ENCODE data around the gene ZNF239.

The ZNF239 gene

GRCh38 chr10:43574906-43575305 is 490 bp upstream of the ZNF239 start:
- Histone ChIP-seq H3K79me2 (ENCODE audit: insufficient read depth, low read length) (no peaks in the 10 kb centered on the region), H4K20me1 (ENCODE audit: insufficient read depth, low read length) (no peaks in the 10 kb centered on the region), H3K4me1 (ENCODE audit: insufficient read depth, low read length) (peaks cover 6% of the 10 kb centered on the region), H3K9me3 (ENCODE audit: insufficient read depth, low read length, severe bottlenecking) (peaks cover 6% of the 10 kb centered on the region), H3K27me3 (ENCODE audit: insufficient read depth, low read length, poor library complexity) (no peaks in the 10 kb centered on the region), H3K9ac (ENCODE audit: low read depth, low read length) (no peak overlapping the region), H3K4me3 (ENCODE audit: low read depth in 1 of 2, low read length in 2 of 2) (no peak overlapping the region), H3K27ac (ENCODE audit: low read length) (no peak overlapping the region), H3K36me3 (ENCODE audit: insufficient read depth, low read length) (no peaks in the 10 kb centered on the region), H2AFZ (ENCODE audit: low read depth, low read length) (no peak overlapping the region), H3K4me2 (ENCODE audit: insufficient read depth, low read length) (no peak overlapping the region)
- ATAC-seq (ENCODE audit: insufficient read depth, low read depth) (no peak), DNase-seq (no peak)
- TF ChIP-seq EZH2 (IDR thresholded peaks at IDR 0.05; ENCODE audit: borderline replicate concordance, low read depth, low read length, severe bottlenecking): no peak
- TF ChIP-seq, protein P1, sequence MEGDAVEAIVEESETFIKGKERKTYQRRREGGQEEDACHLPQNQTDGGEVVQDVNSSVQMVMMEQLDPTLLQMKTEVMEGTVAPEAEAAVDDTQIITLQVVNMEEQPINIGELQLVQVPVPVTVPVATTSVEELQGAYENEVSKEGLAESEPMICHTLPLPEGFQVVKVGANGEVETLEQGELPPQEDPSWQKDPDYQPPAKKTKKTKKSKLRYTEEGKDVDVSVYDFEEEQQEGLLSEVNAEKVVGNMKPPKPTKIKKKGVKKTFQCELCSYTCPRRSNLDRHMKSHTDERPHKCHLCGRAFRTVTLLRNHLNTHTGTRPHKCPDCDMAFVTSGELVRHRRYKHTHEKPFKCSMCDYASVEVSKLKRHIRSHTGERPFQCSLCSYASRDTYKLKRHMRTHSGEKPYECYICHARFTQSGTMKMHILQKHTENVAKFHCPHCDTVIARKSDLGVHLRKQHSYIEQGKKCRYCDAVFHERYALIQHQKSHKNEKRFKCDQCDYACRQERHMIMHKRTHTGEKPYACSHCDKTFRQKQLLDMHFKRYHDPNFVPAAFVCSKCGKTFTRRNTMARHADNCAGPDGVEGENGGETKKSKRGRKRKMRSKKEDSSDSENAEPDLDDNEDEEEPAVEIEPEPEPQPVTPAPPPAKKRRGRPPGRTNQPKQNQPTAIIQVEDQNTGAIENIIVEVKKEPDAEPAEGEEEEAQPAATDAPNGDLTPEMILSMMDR (IDR thresholded peaks at IDR 0.05; ENCODE audit: borderline replicate concordance, extremely low read depth, low read length, poor library complexity, severe bottlenecking): no peak

DNA sequence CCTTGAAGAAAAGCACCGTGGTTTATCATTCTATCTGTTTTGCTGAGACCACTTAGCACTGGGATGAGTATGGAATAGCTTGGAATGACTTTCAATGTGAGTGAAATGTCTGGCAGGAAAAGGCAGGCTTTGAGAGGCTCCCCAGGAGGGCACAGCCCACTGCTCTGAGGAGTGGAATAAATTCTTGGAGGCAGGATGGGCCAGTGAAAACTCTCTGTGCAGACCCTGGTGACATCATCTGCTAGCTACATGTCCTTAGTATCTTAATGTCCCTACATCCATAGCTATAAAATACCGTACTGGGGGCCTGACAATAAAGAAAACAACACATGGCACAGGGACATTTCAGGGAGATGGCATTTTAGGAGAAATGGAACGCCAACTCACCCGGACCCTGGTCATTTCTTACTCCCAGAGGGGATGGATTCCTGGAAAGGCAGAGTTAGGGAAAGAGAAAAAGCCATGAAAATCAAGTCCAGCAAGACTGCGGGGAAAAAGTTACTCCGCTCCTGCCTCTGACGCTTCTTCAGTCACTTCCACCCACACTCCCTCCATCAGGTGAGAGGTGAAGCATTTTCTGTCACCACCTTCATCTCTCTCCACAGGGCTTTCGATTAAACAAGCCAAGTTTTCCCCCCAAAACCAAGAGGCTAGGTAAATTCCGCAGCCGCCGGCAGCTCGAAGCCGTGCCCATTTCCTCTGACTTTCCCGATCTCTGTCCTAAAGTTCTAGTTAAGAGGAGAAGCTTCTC is 991 bp downstream of the ZNF239 start:
- Histone ChIP-seq H3K36me3 (ENCODE audit: insufficient read depth, low read length) (no peaks in the 10 kb centered on the region), H3K27me3 (ENCODE audit: insufficient read depth, low read length, poor library complexity) (no peaks in the 10 kb centered on the region), H3K9me3 (ENCODE audit: insufficient read depth, low read length, severe bottlenecking) (peaks cover 6% of the 10 kb centered on the region), H3K4me3 (ENCODE audit: low read depth in 1 of 2, low read length in 2 of 2) (no peak overlapping the region), H3K4me2 (ENCODE audit: insufficient read depth, low read length) (no peak overlapping the region), H3K79me2 (ENCODE audit: insufficient read depth, low read length) (no peaks in the 10 kb centered on the region), H3K27ac (ENCODE audit: low read length) (no peak overlapping the region), H3K4me1 (ENCODE audit: insufficient read depth, low read length) (peaks cover 6% of the 10 kb centered on the region), H4K20me1 (ENCODE audit: insufficient read depth, low read length) (no peaks in the 10 kb centered on the region), H3K9ac (ENCODE audit: low read depth, low read length) (no peak overlapping the region), H2AFZ (ENCODE audit: low read depth, low read length) (no peak overlapping the region)
- DNase-seq (no peak), ATAC-seq (ENCODE audit: insufficient read depth, low read depth) (no peak)
- no peak for TF ChIP-seq EZH2 (IDR thresholded peaks at IDR 0.05; ENCODE audit: borderline replicate concordance, low read depth, low read length, severe bottlenecking)
- TF ChIP-seq, protein P1 (IDR thresholded peaks at IDR 0.05; ENCODE audit: borderline replicate concordance, extremely low read depth, low read length, poor library complexity, severe bottlenecking): no peak

- Histone ChIP-seq H2AFZ (ENCODE audit: low read depth, low read length) (no peak overlapping the region), H3K27ac (ENCODE audit: low read length) (no peak overlapping the region), H3K36me3 (ENCODE audit: insufficient read depth, low read length) (no peaks in the 10 kb centered on the region), H3K9ac (ENCODE audit: low read depth, low read length) (no peak overlapping the region), H3K79me2 (ENCODE audit: insufficient read depth, low read length) (no peaks in the 10 kb centered on the region), H4K20me1 (ENCODE audit: insufficient read depth, low read length) (no peaks in the 10 kb centered on the region), H3K27me3 (ENCODE audit: insufficient read depth, low read length, poor library complexity) (no peaks in the 10 kb centered on the region), H3K4me1 (ENCODE audit: insufficient read depth, low read length) (peaks cover 3% of the 10 kb centered on the region), H3K4me2 (ENCODE audit: insufficient read depth, low read length) (no peak overlapping the region), H3K4me3 (ENCODE audit: low read depth in 1 of 2, low read length in 2 of 2) (no peak overlapping the region), H3K9me3 (ENCODE audit: insufficient read depth, low read length, severe bottlenecking) (peaks cover 3% of the 10 kb centered on the region)
- no peak for TF ChIP-seq EZH2 (IDR thresholded peaks at IDR 0.05; ENCODE audit: borderline replicate concordance, low read depth, low read length, severe bottlenecking)
- TF ChIP-seq, protein P1 (IDR thresholded peaks at IDR 0.05; ENCODE audit: borderline replicate concordance, extremely low read depth, low read length, poor library complexity, severe bottlenecking): no peak
- DNase-seq: no peak
- ATAC-seq (ENCODE audit: insufficient read depth, low read depth): no peak
These were observed 3.4 kb downstream of the ZNF239 start for GRCh38 chr10:43570971-43571370.
